GM12878 (cell line): ENCODE measurements around the gene PTGER4. TPM values are rescaled to one million over a fixed set of nuclear protein-coding genes. Genes with fewer than 3 reads are reported as not detected.

Experiments used
- ATAC-seq: fragments of 200-7000 bp; cut with Tn5 transposase; 3 replicates; pipeline ENCODE4 v1.9.1; 2020; ENCODE audit warnings: mild to moderate bottlenecking, moderate library complexity
- BruUV-seq: library from RNA; stranded (reverse); fragments of 400-500 nt; replicated peaks from 2 replicates; lab custom pipeline; 2021; lab: Mats Ljungman, UMichigan
- CTCF ChIA-PET: fragments of 300-600 bp; sonication (Branson Sonifier 250); formaldehyde crosslinking; extraction: SDS; loops from one replicate; lab custom pipeline; 2021; ENCODE audit warnings: inconsistent platforms; lab: Yijun Ruan, JAX
- POLR2A ChIA-PET: fragments of 350-600 bp; formaldehyde crosslinking; extraction: SDS; loops from one replicate; lab custom pipeline; 2021; ENCODE audit warnings: inconsistent platforms; lab: Charles Lee
- RAD21 ChIA-PET: fragments of 300-600 bp; sonication (Branson Sonifier 250); formaldehyde crosslinking; loops from one replicate; lab custom pipeline; 2023; ENCODE audit warnings: antibody characterized with exemption; ENCODE audit not compliant: unreplicated experiment; lab: Charles Lee
- SMC1A ChIA-PET: fragments of 300-600 bp; sonication (Branson Sonifier 250); formaldehyde crosslinking; loops from one replicate; lab custom pipeline; 2023; ENCODE audit not compliant: unreplicated experiment, uncharacterized antibody; lab: Charles Lee
- DNase-seq: peaks from one replicate; pipeline ENCODE4 v3.0.0-alpha.2; 2011; ENCODE audit warnings: low read depth, low spot score
- FAIRE-seq: peaks from 3 replicates; lab custom pipeline; 2011; peaks lifted over from hg19 to GRCh38; lab: Jason Lieb, UNC
- H2AFZ ChIP-seq: 2 replicates; pipeline ENCODE4 v1.6.0; 2011; ENCODE audit warnings: low read depth, low read length, control low read depth; ENCODE audit not compliant: control insufficient read depth
- H3K27ac ChIP-seq: 2 replicates; pipeline ENCODE4 v1.5.1; 2011; ENCODE audit warnings: control low read depth; ENCODE audit not compliant: control insufficient read depth, insufficient read depth
- H3K27me3 ChIP-seq, 2 experiments: replicated peaks in 1 of 2; 2 replicates each; pipeline versions ENCODE4 v1.6.0 to v1.6.1; 2011; ENCODE audit warnings: low read length in 1 of 2; ENCODE audit not compliant: control insufficient read depth in 2 of 2, insufficient read depth in 2 of 2
- H3K36me3 ChIP-seq, 2 experiments: 2 replicates each; pipeline ENCODE4 v1.5.1; 2011; ENCODE audit warnings: low read length in 1 of 2; ENCODE audit not compliant: control insufficient read depth in 2 of 2, insufficient read depth in 2 of 2
- H3K4me1 ChIP-seq: 2 replicates; pipeline ENCODE4 v1.6.1; 2011; ENCODE audit warnings: mild to moderate bottlenecking, low read length, moderate library complexity, mixed read lengths; ENCODE audit not compliant: control insufficient read depth, insufficient read depth
- H3K4me2 ChIP-seq: 2 replicates; pipeline ENCODE4 v1.6.0; 2011; ENCODE audit warnings: control low read depth; ENCODE audit not compliant: control insufficient read depth, insufficient read depth
- H3K4me3 ChIP-seq: fragments of 200-600 bp; sonication (generic); 2 replicates; pipeline ENCODE4 v1.5.1; 2016
- H3K79me2 ChIP-seq: 2 replicates; pipeline ENCODE4 v1.6.0; 2011; ENCODE audit warnings: low read length; ENCODE audit not compliant: control insufficient read depth, insufficient read depth
- H3K9ac ChIP-seq: 2 replicates; pipeline ENCODE4 v1.8.0; 2011; ENCODE audit warnings: low read length, control low read depth, mixed read lengths; ENCODE audit not compliant: control insufficient read depth, insufficient read depth
- H3K9me3 ChIP-seq: replicated peaks from 3 replicates; pipeline ENCODE4 v1.5.1; 2011; ENCODE audit warnings: mild to moderate bottlenecking, low read length; ENCODE audit not compliant: control insufficient read depth, insufficient read depth
- H4K20me1 ChIP-seq: 2 replicates; pipeline ENCODE4 v1.6.0; 2011; ENCODE audit not compliant: control insufficient read depth, insufficient read depth
- E4F1 ChIP-seq: fragments of 450-650 bp; IDR thresholded peaks from 2 replicates; pipeline ENCODE4 v1.6.1; 2018; ENCODE audit warnings: borderline replicate concordance, mild to moderate bottlenecking; ENCODE audit not compliant: partially characterized antibody
- EP300 ChIP-seq, 2 experiments: fragments of 150-350 bp in 1 of 2; IDR thresholded peaks; 2 replicates each; pipeline ENCODE4 v1.6.1; 2011 to 2012; ENCODE audit warnings: low read depth in 2 of 2, low read length in 2 of 2, borderline replicate concordance in 1 of 2, improper control_type of control experiment in 1 of 2, inconsistent platforms in 1 of 2; ENCODE audit not compliant: control insufficient read depth in 1 of 2
- HDAC2 ChIP-seq: fragments of 200-600 bp; sonication (generic); IDR thresholded peaks from 2 replicates; pipeline ENCODE4 v1.6.1; 2017
- NR2F1 ChIP-seq: fragments of 450-650 bp; conservative IDR thresholded peaks from 2 replicates; pipeline ENCODE4 v1.6.1; 2017; ENCODE audit warnings: mild to moderate bottlenecking
- POLR2A ChIP-seq: IDR thresholded peaks from 2 replicates; pipeline ENCODE4 v1.6.1; 2011; ENCODE audit warnings: low read depth, mild to moderate bottlenecking, low read length
- RAD21 ChIP-seq: IDR thresholded peaks from 2 replicates; pipeline ENCODE4 v1.6.1; 2011; ENCODE audit warnings: mild to moderate bottlenecking, low read depth, low read length, moderate library complexity; ENCODE audit not compliant: insufficient read depth
- SIX5 ChIP-seq: IDR thresholded peaks from 2 replicates; pipeline ENCODE4 v1.6.1; 2011; ENCODE audit warnings: mild to moderate bottlenecking, low read depth, low read length, moderate library complexity; ENCODE audit not compliant: severe bottlenecking
- SMARCA5 ChIP-seq: fragments of 450-650 bp; IDR thresholded peaks from 2 replicates; pipeline ENCODE4 v1.6.1; 2017; ENCODE audit warnings: mild to moderate bottlenecking
- SMC3 ChIP-seq: IDR thresholded peaks from 2 replicates; pipeline ENCODE4 v1.6.1; 2011; ENCODE audit warnings: low read length, improper control_type of control experiment, borderline replicate concordance
- SP1 ChIP-seq: IDR thresholded peaks from one replicate; pipeline ENCODE4 v1.6.1; 2011; ENCODE audit warnings: low read depth, low read length
- SPI1 ChIP-seq: IDR thresholded peaks from 2 replicates; pipeline ENCODE4 v1.6.1; 2011; ENCODE audit warnings: low read depth, mild to moderate bottlenecking, low read length, moderate library complexity, borderline replicate concordance; ENCODE audit not compliant: insufficient read depth
- STAT3 ChIP-seq: IDR thresholded peaks from 2 replicates; pipeline ENCODE4 v1.6.1; 2011; ENCODE audit warnings: low read depth, low read length, improper control_type of control experiment
- WGBS: methylation state at CpG from one replicate; pipeline ENCODE4 v1.1.6; 2016; ENCODE audit warnings: low lambda C conversion rate; ENCODE audit not compliant: insufficient replicate concordance, insufficient coverage; ENCODE audit errors: missing lambda C conversion rate; 5-methylcytosine and 5-hydroxymethylcytosine counted together
- in situ Hi-C: fragments of 300-500 bp; cut with MboI; formaldehyde crosslinking; loops from 9 replicates; pipeline ENCODE4 v1.14.3; 2018; ENCODE audit warnings: mixed read lengths
- intact Hi-C: fragments of 100-400 bp; cut with micrococcal nuclease; formaldehyde crosslinking; loops from one replicate; pipeline ENCODE4 v1.14.2; 2022; ENCODE audit not compliant: unreplicated experiment
- polyA plus RNA-seq, 11 experiments: library from polyadenylated mRNA; depleted of rRNA in 4 of 11; unstranded in 6 of 11; stranded (reverse) in 5 of 11; fragments of >200 nt; fragmentation: Nextera tagmentation in 4 of 11; fragmentation: Illumina TruSeq in 1 of 11; extraction: Ambion mirVana in 4 of 11; extraction: Trizol in 1 of 11; gene quantifications; 1 replicate in 1 of 11; 2 replicates in 10 of 11; pipeline versions ENCODE4 v1.2.1 to v1.2.3, GENCODE V29; 2011 to 2016; ENCODE audit warnings: inconsistent platforms in 2 of 11, missing spikeins in 2 of 11, low read depth in 1 of 11
- total RNA-seq, 4 experiments: library from RNA; depleted of rRNA in 3 of 4; stranded (reverse); fragments of >200 nt in 3 of 4; fragmentation: Illumina TruSeq in 1 of 4; extraction: Trizol in 1 of 4; gene quantifications; 2 replicates each; pipeline versions ENCODE4 v1.2.1 to v1.2.3, GENCODE V29; 2013 to 2021
- TF ChIP-seq, protein P1 (sequence below), 3 experiments: IDR thresholded peaks in 2 of 3; conservative IDR thresholded peaks in 1 of 3; 2 replicates each; pipeline ENCODE4 v1.5.1; 2011; ENCODE audit warnings: low read depth in 3 of 3, low read length in 3 of 3, mild to moderate bottlenecking in 3 of 3, control low read depth in 2 of 3, moderate library complexity in 2 of 3, inconsistent platforms in 1 of 3, mixed read lengths in 1 of 3; ENCODE audit not compliant: control insufficient read depth in 2 of 3, insufficient read depth in 1 of 3; ENCODE audit errors: extremely low read depth in 1 of 3

The PTGER4 gene
- total and polyA plus RNA-seq, 10 of the 15 experiments (the other 5 are each of a cell fraction or from before 2014, with no cell fraction given) = 0.15 to 3.7 (median 0.62) TPM

DNA sequence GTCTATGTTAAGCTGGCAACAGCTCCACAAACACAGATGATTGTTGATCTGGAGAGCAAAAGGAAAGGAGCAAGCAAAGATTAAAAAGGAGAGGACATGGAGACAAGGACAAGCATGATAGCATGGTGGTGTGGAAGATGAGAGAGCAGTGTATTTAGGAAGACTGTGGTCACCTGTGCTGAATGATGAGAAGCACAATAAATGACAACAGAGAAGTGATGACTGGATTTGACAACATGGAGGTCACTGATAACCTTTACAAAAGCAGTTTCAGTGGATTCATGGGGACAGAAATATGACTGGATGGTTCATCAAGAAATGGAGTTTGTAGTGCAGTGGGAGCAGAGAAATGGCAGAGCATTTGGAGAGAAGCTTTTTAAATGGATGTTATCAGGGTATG lies 55.9 kb downstream of the PTGER4 start (continued):
- no peak for TF ChIP-seq EP300 (IDR thresholded peaks at IDR 0.05; ENCODE audit: borderline replicate concordance in 1 of 2, control insufficient read depth in 1 of 2, low read depth in 2 of 2, low read length in 2 of 2)
- no peak for TF ChIP-seq RAD21
- no peak for TF ChIP-seq E4F1
- TF ChIP-seq NR2F1 = no peak
- TF ChIP-seq POLR2A = no peak
- TF ChIP-seq HDAC2 = no peak
- TF ChIP-seq SMARCA5 = no peak

DNA sequence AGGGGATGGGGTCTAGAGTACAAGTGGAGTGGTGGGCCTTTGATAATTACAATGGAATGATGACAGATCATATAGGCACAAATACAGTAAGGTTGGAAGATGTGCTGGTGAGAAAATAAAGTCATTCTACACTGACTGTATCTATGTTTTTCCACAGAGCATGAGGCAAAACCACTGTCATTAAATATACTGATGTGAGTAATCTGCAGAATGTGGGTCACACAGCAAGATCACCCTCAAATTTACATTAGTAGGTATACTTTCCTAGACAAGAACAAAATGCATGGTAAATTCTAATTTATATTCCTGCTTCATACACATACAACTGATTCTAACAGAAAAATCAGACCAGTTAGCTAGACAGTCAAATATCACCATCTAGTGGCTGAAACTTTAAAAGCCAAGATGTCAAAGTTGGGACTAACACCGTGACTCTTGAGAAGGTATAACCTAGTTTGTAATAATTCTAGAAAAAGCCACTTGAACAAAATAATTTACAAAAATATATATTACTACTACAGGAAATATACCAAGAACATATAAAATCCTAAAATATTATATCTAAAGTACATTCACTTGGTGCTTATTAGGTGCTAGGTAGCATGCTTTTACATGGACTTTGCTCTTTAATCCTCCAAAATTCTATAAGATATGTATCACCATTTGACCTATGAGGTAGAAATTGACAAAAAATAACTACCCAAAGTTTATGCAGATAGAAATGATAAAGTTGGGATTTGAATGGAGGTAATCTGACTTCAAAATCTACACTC lies 56.6 kb downstream of the PTGER4 start:
- CTCF ChIA-PET = interaction anchor here (0.7 to 3.1 kb wide), 10 partner anchors 10 to 787 kb away, joined by 3 to 11 read pairs (median 4); no protein-coding TSS in a partner anchor
- H2AFZ ChIP-seq = no peak overlapping the region
- RAD21 ChIA-PET = interaction anchor here (0.7 to 1.0 kb wide), 2 partner anchors 44 to 745 kb away, joined by 3 read pairs; no protein-coding TSS in a partner anchor
- H3K4me1 ChIP-seq = no peaks in the 10 kb centered on the region
- H3K9ac ChIP-seq = no peak overlapping the region
- ATAC-seq (peak; percentile 89), DNase-seq (peak; percentile 37)
- BruUV-seq = no TSS peak
- no peak overlapping the region for H3K27ac ChIP-seq
- SMC1A ChIA-PET = interaction anchor here (0.6 to 2.5 kb wide), 5 partner anchors 10 to 788 kb away, joined by 3 to 10 read pairs (median 5); no protein-coding TSS in a partner anchor
- POLR2A ChIA-PET = interaction anchor here (0.7 kb wide), 2 partner anchors 813 to 1023 kb away, joined by 3 to 5 read pairs; no protein-coding TSS in a partner anchor
- H3K4me2 ChIP-seq = no peak overlapping the region
- TF ChIP-seq, protein P1, sequence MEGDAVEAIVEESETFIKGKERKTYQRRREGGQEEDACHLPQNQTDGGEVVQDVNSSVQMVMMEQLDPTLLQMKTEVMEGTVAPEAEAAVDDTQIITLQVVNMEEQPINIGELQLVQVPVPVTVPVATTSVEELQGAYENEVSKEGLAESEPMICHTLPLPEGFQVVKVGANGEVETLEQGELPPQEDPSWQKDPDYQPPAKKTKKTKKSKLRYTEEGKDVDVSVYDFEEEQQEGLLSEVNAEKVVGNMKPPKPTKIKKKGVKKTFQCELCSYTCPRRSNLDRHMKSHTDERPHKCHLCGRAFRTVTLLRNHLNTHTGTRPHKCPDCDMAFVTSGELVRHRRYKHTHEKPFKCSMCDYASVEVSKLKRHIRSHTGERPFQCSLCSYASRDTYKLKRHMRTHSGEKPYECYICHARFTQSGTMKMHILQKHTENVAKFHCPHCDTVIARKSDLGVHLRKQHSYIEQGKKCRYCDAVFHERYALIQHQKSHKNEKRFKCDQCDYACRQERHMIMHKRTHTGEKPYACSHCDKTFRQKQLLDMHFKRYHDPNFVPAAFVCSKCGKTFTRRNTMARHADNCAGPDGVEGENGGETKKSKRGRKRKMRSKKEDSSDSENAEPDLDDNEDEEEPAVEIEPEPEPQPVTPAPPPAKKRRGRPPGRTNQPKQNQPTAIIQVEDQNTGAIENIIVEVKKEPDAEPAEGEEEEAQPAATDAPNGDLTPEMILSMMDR (IDR thresholded peaks at IDR 0.05 in 2 of 3, conservative IDR thresholded peaks at IDR 0.05 in 1 of 3; ENCODE audit: control insufficient read depth in 2 of 3, extremely low read depth in 1 of 3, insufficient read depth in 1 of 3, low read depth in 3 of 3, low read length in 3 of 3) = peak; percentile 62 to 76 (median 63)
- TF ChIP-seq SIX5 (no peak), STAT3 (no peak), SP1 (no peak), RAD21 (peak; percentile 78), SPI1 (no peak), SMC3 (peak; percentile 52; the same call in 1 of the 2 replicates)
- TF ChIP-seq, all 136 proteins: peak for 3
- Histone ChIP-seq H3K27me3 (no peaks in the 10 kb centered on the region), H3K9me3 (peaks cover under 1% of the 10 kb centered on the region; the same call in 1 of the 3 replicates), H3K79me2 (no peaks in the 10 kb centered on the region), H3K36me3 (no peaks in the 10 kb centered on the region), H3K4me3 (no peak overlapping the region), H4K20me1 (no peaks in the 10 kb centered on the region)
- intact Hi-C loops (loop anchor here (2.0 to 5.0 kb wide), 4 partner anchors 47 to 1159 kb away; no protein-coding TSS in a partner anchor), in situ Hi-C loops (no loop called here)
- FAIRE-seq = peak; percentile 27
- WGBS = 67% methylated on average over 1 of the region's 1 CpG
